H1 (cell line): Measurements from ENCODE around the gene TMEM271. TPM values are rescaled to one million over a fixed set of nuclear protein-coding genes. Genes with fewer than 3 reads are reported as not detected.

Source experiments
- CTCF ChIA-PET: fragments of 300-600 bp; sonication (Branson Sonifier 250); formaldehyde crosslinking; loops from one replicate; lab custom pipeline; 2021; ENCODE audit not compliant: partially characterized antibody; lab: Charles Lee
- POLR2A ChIA-PET: fragments of 300-600 bp; sonication (Branson Sonifier 250); formaldehyde crosslinking; loops from one replicate; lab custom pipeline; 2021; ENCODE audit warnings: inconsistent platforms; ENCODE audit not compliant: partially characterized antibody; lab: Charles Lee
- DNase-seq, 2 experiments: peaks; one replicate each; pipeline versions ENCODE4 v3.0.0 to v3.0.0-alpha.2; 2010 to 2022; ENCODE audit warnings: low spot score in 2 of 2, low read depth in 1 of 2, mixed read lengths in 1 of 2
- FAIRE-seq: peaks from 2 replicates; lab custom pipeline; 2011; peaks lifted over from hg19 to GRCh38; lab: Jason Lieb, UNC
- H2AFZ ChIP-seq: 2 replicates; pipeline ENCODE4 v1.8.1; 2012; ENCODE audit warnings: low read length, inconsistent platforms
- H2AK5ac ChIP-seq: 2 replicates; pipeline ENCODE4 v1.6.1; 2013; ENCODE audit warnings: low read depth, low read length
- H2BK120ac ChIP-seq: replicated peaks from 2 replicates; pipeline ENCODE3; 2013; ENCODE audit warnings: low read depth, low read length, inconsistent platforms
- H2BK12ac ChIP-seq: 2 replicates; pipeline ENCODE4 v1.6.1; 2013; ENCODE audit warnings: low read depth, low read length
- H2BK15ac ChIP-seq: 2 replicates; pipeline ENCODE4 v1.6.1; 2013; ENCODE audit warnings: low read length
- H2BK20ac ChIP-seq: 2 replicates; pipeline ENCODE4 v1.6.1; 2013; ENCODE audit warnings: low read length
- H2BK5ac ChIP-seq: 2 replicates; pipeline ENCODE4 v1.6.1; 2013; ENCODE audit warnings: low read depth, low read length
- H3K14ac ChIP-seq: 2 replicates; pipeline ENCODE4 v1.6.1; 2013; ENCODE audit warnings: inconsistent platforms; ENCODE audit not compliant: insufficient read length
- H3K18ac ChIP-seq: 2 replicates; pipeline ENCODE4 v1.6.1; 2013; ENCODE audit warnings: low read length; ENCODE audit errors: extremely low read depth
- H3K23ac ChIP-seq: 2 replicates; pipeline ENCODE4 v1.6.1; 2013; ENCODE audit warnings: inconsistent platforms; ENCODE audit not compliant: insufficient read length
- H3K23me2 ChIP-seq: 2 replicates; pipeline ENCODE4 v1.6.1; 2013; ENCODE audit warnings: low read depth, low read length
- H3K27ac ChIP-seq: 2 replicates; pipeline ENCODE4 v1.6.1; 2011; ENCODE audit warnings: low read depth, low read length, inconsistent platforms
- H3K27me3 ChIP-seq, 4 experiments: replicated peaks in 1 of 4; 1 replicate in 1 of 4; 2 replicates in 3 of 4; pipeline versions ENCODE4 v1.6.1 to v1.8.1; 2011 to 2013; ENCODE audit warnings: low read length in 3 of 4, mild to moderate bottlenecking in 3 of 4, inconsistent platforms in 2 of 4, mixed read lengths in 2 of 4, moderate library complexity in 1 of 4; ENCODE audit not compliant: control insufficient read depth in 3 of 4, insufficient read depth in 3 of 4; ENCODE audit errors: extremely low read depth in 1 of 4
- H3K36me3 ChIP-seq, 4 experiments: 2 replicates each; pipeline versions ENCODE4 v1.6.1 to v1.8.1; 2011 to 2013; ENCODE audit warnings: mild to moderate bottlenecking in 4 of 4, low read length in 3 of 4, moderate library complexity in 2 of 4, control low read depth in 1 of 4, inconsistent platforms in 1 of 4; ENCODE audit not compliant: insufficient read depth in 4 of 4, control insufficient read depth in 2 of 4
- H3K4ac ChIP-seq: replicated peaks from 2 replicates; pipeline ENCODE3; 2013; ENCODE audit warnings: low read length, low read depth, mixed read lengths, inconsistent platforms; ENCODE audit not compliant: insufficient read length
- H3K4me1 ChIP-seq, 4 experiments: replicated peaks in 1 of 4; 1 replicate in 1 of 4; 2 replicates in 3 of 4; pipeline versions ENCODE4 v1.6.1 to v1.8.1; 2011 to 2013; ENCODE audit warnings: low read length in 3 of 4, inconsistent platforms in 2 of 4, mixed read lengths in 1 of 4; ENCODE audit not compliant: insufficient read depth in 4 of 4, control insufficient read depth in 3 of 4
- H3K4me2 ChIP-seq, 2 experiments: 2 replicates each; pipeline versions ENCODE4 v1.6.1 to v1.8.1; 2011 to 2013; ENCODE audit warnings: low read depth in 2 of 2, low read length in 2 of 2, control low read depth in 1 of 2, inconsistent platforms in 1 of 2, mild to moderate bottlenecking in 1 of 2; ENCODE audit not compliant: insufficient read depth in 1 of 2
- H3K4me3 ChIP-seq, 4 experiments: fragments of 200-600, 300-600 bp in 1 of 4; sonication (generic), shearing (Covaris generic), sonication (Bioruptor Twin) in 1 of 4; 2 replicates each; pipeline versions ENCODE4 v1.5.1 to v1.8.1; 2011 to 2016; ENCODE audit warnings: low read length in 4 of 4, low read depth in 3 of 4, control low read depth in 2 of 4, inconsistent platforms in 2 of 4, mild to moderate bottlenecking in 2 of 4, mixed read lengths in 1 of 4, moderate library complexity in 1 of 4; ENCODE audit not compliant: insufficient read depth in 2 of 4; ENCODE audit errors: extremely low read depth in 1 of 4
- H3K56ac ChIP-seq: replicated peaks from 2 replicates; pipeline ENCODE3; 2013; ENCODE audit warnings: low read depth, mild to moderate bottlenecking, mixed read lengths, low read length, inconsistent platforms; ENCODE audit not compliant: insufficient read length
- H3K79me1 ChIP-seq: 2 replicates; pipeline ENCODE4 v1.6.1; 2013; ENCODE audit warnings: low read depth, low read length, control low read depth
- H3K79me2 ChIP-seq, 2 experiments: 2 replicates each; pipeline versions ENCODE4 v1.6.1 to v1.8.1; 2012 to 2013; ENCODE audit warnings: low read length in 2 of 2, mild to moderate bottlenecking in 2 of 2, inconsistent platforms in 1 of 2; ENCODE audit not compliant: insufficient read depth in 2 of 2, control insufficient read depth in 1 of 2
- H3K9ac ChIP-seq, 4 experiments: replicated peaks in 1 of 4; 1 replicate in 1 of 4; 2 replicates in 3 of 4; pipeline versions ENCODE4 v1.6.1 to v1.8.1; 2011 to 2013; ENCODE audit warnings: low read depth in 3 of 4, low read length in 3 of 4, control low read depth in 2 of 4, mild to moderate bottlenecking in 2 of 4, moderate library complexity in 2 of 4, inconsistent platforms in 1 of 4; ENCODE audit errors: extremely low read depth in 1 of 4
- H3K9me3 ChIP-seq, 2 experiments: 2 replicates each; pipeline versions ENCODE4 v1.6.1 to v1.8.1; 2012 to 2013; ENCODE audit warnings: mild to moderate bottlenecking in 2 of 2, moderate library complexity in 2 of 2, control low read depth in 1 of 2, inconsistent platforms in 1 of 2, low read depth in 1 of 2, low read length in 1 of 2, mixed read lengths in 1 of 2; ENCODE audit not compliant: insufficient read depth in 2 of 2
- H4K20me1 ChIP-seq, 2 experiments: replicated peaks in 1 of 2; 2 replicates each; pipeline versions ENCODE3 to v1.8.1; 2011 to 2013; ENCODE audit warnings: inconsistent platforms in 2 of 2, low read length in 2 of 2, mild to moderate bottlenecking in 1 of 2; ENCODE audit not compliant: insufficient read depth in 2 of 2, control insufficient read depth in 1 of 2
- H4K5ac ChIP-seq: 2 replicates; pipeline ENCODE4 v1.6.1; 2013; ENCODE audit warnings: low read length, low read depth, mixed read lengths, inconsistent platforms; ENCODE audit not compliant: insufficient read length
- H4K8ac ChIP-seq: 2 replicates; pipeline ENCODE4 v1.8.0; 2013; ENCODE audit warnings: mild to moderate bottlenecking, moderate library complexity, low read length, inconsistent platforms; ENCODE audit not compliant: insufficient read depth; ENCODE audit errors: extremely low read depth
- H4K91ac ChIP-seq: replicated peaks from 2 replicates; pipeline ENCODE3; 2013; ENCODE audit warnings: low read length, mixed read lengths, inconsistent platforms; ENCODE audit not compliant: insufficient read length
- CREB1 ChIP-seq: IDR thresholded peaks from 2 replicates; pipeline ENCODE4 v1.6.1; 2012; ENCODE audit warnings: inconsistent platforms
- FOSL1 ChIP-seq: IDR thresholded peaks from 2 replicates; pipeline ENCODE4 v1.6.1; 2011; ENCODE audit warnings: mild to moderate bottlenecking, low read depth, low read length, moderate library complexity; ENCODE audit not compliant: insufficient read depth
- HDAC2 ChIP-seq, 2 experiments: fragments of 300-600 bp in 1 of 2; sonication (generic) in 1 of 2; IDR thresholded peaks; 2 replicates each; pipeline ENCODE4 v1.6.1; 2011 to 2012; ENCODE audit warnings: low read depth in 2 of 2, low read length in 2 of 2, mild to moderate bottlenecking in 2 of 2, moderate library complexity in 2 of 2, borderline replicate concordance in 1 of 2, inconsistent platforms in 1 of 2
- KDM5A ChIP-seq: fragments of 200-600 bp; IDR thresholded peaks from 2 replicates; pipeline ENCODE4 v1.7.1; 2012; ENCODE audit warnings: mild to moderate bottlenecking, low read length, inconsistent platforms, mixed read lengths
- MAFK ChIP-seq: IDR thresholded peaks from 2 replicates; pipeline ENCODE4 v1.6.1; 2012; ENCODE audit warnings: low read depth, mild to moderate bottlenecking, improper control_type of control experiment, low read length
- PHF8 ChIP-seq: fragments of 200-600 bp; sonication (generic); conservative IDR thresholded peaks from 2 replicates; pipeline ENCODE4 v1.7.1; 2012; ENCODE audit warnings: low read depth, mild to moderate bottlenecking, inconsistent platforms, low read length, moderate library complexity
- POU5F1 ChIP-seq: IDR thresholded peaks from 2 replicates; pipeline ENCODE4 v1.6.1; 2011; ENCODE audit warnings: low read depth, mild to moderate bottlenecking, low read length, moderate library complexity
- TBP ChIP-seq: IDR thresholded peaks from 2 replicates; pipeline ENCODE4 v1.6.1; 2011; ENCODE audit warnings: low read depth, low read length, improper control_type of control experiment
- WGBS, 2 experiments: shearing (Covaris generic) in 1 of 2; methylation state at CpG; one replicate each; pipeline versions ENCODE4 v1.1.6 to v1.1.7; 2013 to 2015; ENCODE audit warnings: low lambda C conversion rate in 2 of 2, mixed read lengths in 2 of 2, inconsistent platforms in 1 of 2, low coverage in 1 of 2, missing lambda C conversion rate in 1 of 2; ENCODE audit not compliant: insufficient replicate concordance in 2 of 2, insufficient coverage in 1 of 2, insufficient read length in 1 of 2; ENCODE audit errors: extremely low coverage in 1 of 2, missing lambda C conversion rate in 1 of 2; 5-methylcytosine and 5-hydroxymethylcytosine counted together
- polyA plus RNA-seq, 7 experiments: library from polyadenylated mRNA; depleted of rRNA in 3 of 7; stranded (reverse) in 5 of 7; unstranded in 2 of 7; fragments of >200 nt in 5 of 7; fragments of 200-250 nt in 2 of 7; gene quantifications; 1 replicate in 5 of 7; 2 replicates in 1 of 7; 4 replicates in 1 of 7; pipeline versions ENCODE4 v1.2.1 to v1.2.3, GENCODE V29; 2011 to 2013; ENCODE audit warnings: missing spikeins in 2 of 7, mixed read lengths in 2 of 7
- total RNA-seq: library from RNA; stranded (reverse); fragmentation: NEBNext Ultra II Directional; extraction: Animal tissue kit (Norgen Biotek cat#: 25700); gene quantifications from 2 replicates; pipeline ENCODE4 v1.2.1, GENCODE V29; 2021
- TF ChIP-seq, protein P1 (sequence below): IDR thresholded peaks from 2 replicates; pipeline ENCODE4 v1.6.1; 2011; ENCODE audit warnings: low read length, improper control_type of control experiment

The TMEM271 gene
- total and polyA plus RNA-seq, 2 of the 8 experiments (the other 6 are each of a cell fraction or from before 2014, with no cell fraction given) = 0.08 to 0.35 TPM

DNA sequence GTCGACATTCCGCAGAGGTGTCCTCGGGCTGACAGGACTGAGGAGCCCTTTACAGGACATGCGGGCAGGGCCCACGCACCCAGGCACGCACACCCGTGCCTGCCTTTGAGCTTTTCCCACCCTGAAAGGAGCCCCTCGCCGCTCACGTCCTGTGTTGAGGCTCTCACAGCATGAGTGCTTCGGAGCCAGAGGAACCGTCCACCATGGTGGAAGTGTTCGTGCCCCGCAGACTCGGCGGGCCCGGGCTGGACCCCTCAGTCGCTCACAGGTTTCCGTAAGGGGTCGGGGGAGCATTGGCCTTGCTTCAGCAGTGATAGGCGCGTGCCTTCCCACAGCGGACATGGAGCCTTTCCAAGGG, 40.2 kb downstream of the TMEM271 start:
- no peak overlapping the region for H3K9ac ChIP-seq
- no peaks in the 10 kb centered on the region for H3K23me2 ChIP-seq
- H2BK5ac ChIP-seq = no peak overlapping the region
- H2AFZ ChIP-seq = no peak overlapping the region
- H3K14ac ChIP-seq = no peak overlapping the region
- peak overlapping the region; percentile 25; the same call in 1 of the 2 replicates for H4K8ac ChIP-seq
- H3K18ac ChIP-seq = no peak overlapping the region
- H3K4ac ChIP-seq = no peak overlapping the region
- H3K4me2 ChIP-seq = no peak overlapping the region
- H3K23ac ChIP-seq = no peak overlapping the region
- H3K36me3 ChIP-seq = peaks cover 4 to 23% (median 13%) of the 10 kb centered on the region in 4 experiments; a peak in 5 of 8 replicates
- WGBS, 2 experiments = 93% methylated on average over 18 of the region's 23 CpGs; no CpG with 5 or more reads in 1 of the 2 experiments
- H2BK120ac ChIP-seq = no peak overlapping the region
- no peak overlapping the region for H3K56ac ChIP-seq
- peaks cover 5 to 15% of the 10 kb centered on the region in 2 experiments for H4K20me1 ChIP-seq
- H3K9me3 ChIP-seq = no peaks in the 10 kb centered on the region
- no peak overlapping the region for H2AK5ac ChIP-seq
- ChIA-PET CTCF (interaction anchor here (0.9 kb wide), 1 partner anchor 14 kb away, joined by 4 read pairs; no protein-coding TSS in a partner anchor), POLR2A (interaction anchor here (1.2 kb wide), 1 partner anchor 18 kb away, joined by 4 read pairs; no protein-coding TSS in a partner anchor)
- no peak overlapping the region for H4K5ac ChIP-seq
- no peak for FAIRE-seq
- no peaks in the 10 kb centered on the region for H3K79me2 ChIP-seq
- no peaks in the 10 kb centered on the region for H3K79me1 ChIP-seq
- H3K4me3 ChIP-seq = no peak overlapping the region
- DNase-seq = no peak
- no peak overlapping the region for H2BK20ac ChIP-seq
- H3K27ac ChIP-seq = no peak overlapping the region
- H4K91ac ChIP-seq = no peak overlapping the region
- H3K27me3 ChIP-seq = no peaks in the 10 kb centered on the region
- no peak overlapping the region for H2BK12ac ChIP-seq
- H2BK15ac ChIP-seq = no peak overlapping the region
- H3K4me1 ChIP-seq = no peaks in the 10 kb centered on the region
- TF ChIP-seq MAFK = no peak
- TF ChIP-seq CREB1 = no peak
- TF ChIP-seq HDAC2 (IDR thresholded peaks at IDR 0.05; ENCODE audit: borderline replicate concordance in 1 of 2, low read depth in 2 of 2, low read length in 2 of 2) = no peak
- TF ChIP-seq KDM5A = no peak
- no peak for TF ChIP-seq PHF8
- no peak for TF ChIP-seq TBP
- no peak for TF ChIP-seq POU5F1
- TF ChIP-seq FOSL1 = no peak
- TF ChIP-seq, protein P1, sequence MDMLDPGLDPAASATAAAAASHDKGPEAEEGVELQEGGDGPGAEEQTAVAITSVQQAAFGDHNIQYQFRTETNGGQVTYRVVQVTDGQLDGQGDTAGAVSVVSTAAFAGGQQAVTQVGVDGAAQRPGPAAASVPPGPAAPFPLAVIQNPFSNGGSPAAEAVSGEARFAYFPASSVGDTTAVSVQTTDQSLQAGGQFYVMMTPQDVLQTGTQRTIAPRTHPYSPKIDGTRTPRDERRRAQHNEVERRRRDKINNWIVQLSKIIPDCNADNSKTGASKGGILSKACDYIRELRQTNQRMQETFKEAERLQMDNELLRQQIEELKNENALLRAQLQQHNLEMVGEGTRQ = no peak
